Adrenal gland (tissue), 12 donors: ENCODE data around the gene PARVA. TPM values are rescaled to one million over a fixed set of nuclear protein-coding genes. Genes with fewer than 3 reads are reported as not detected.

Source experiments
- DNase-seq, 7 donors: peaks; one replicate each; pipeline ENCODE4 v3.0.0-alpha.2; 2019 to 2020
- H3K27ac ChIP-seq, 5 donors: fragments of 200-600 bp; sonication (generic) in 4 of 5; 1 replicate in 3 of 5; 2 replicates in 2 of 5; pipeline versions ENCODE4 v1.5.1 to v1.8.0; 2016 to 2020; ENCODE audit warnings: mild to moderate bottlenecking in 1 of 5
- H3K27me3 ChIP-seq: fragments of 200-600 bp; 2 replicates; pipeline ENCODE4 v1.8.0; 2021
- H3K36me3 ChIP-seq, 2 donors: fragments of 200-600 bp; replicated peaks in 1 of 2; 1 replicate in 1 of 2; 2 replicates in 1 of 2; pipeline versions ENCODE4 v1.5.1 to v1.8.0; 2018 to 2022
- H3K4me1 ChIP-seq, 2 donors: fragments of 200-600 bp; replicated peaks in 1 of 2; 1 replicate in 1 of 2; 2 replicates in 1 of 2; pipeline versions ENCODE4 v1.5.1 to v1.8.0; 2018 to 2021
- H3K4me3 ChIP-seq, 4 donors: fragments of 200-600 bp; sonication (generic) in 3 of 4; one replicate each; pipeline ENCODE4 v1.5.1; 2016 to 2018
- H3K9me3 ChIP-seq, 3 donors: fragments of 200-600 bp; sonication (generic) in 1 of 3; replicated peaks in 1 of 3; 1 replicate in 2 of 3; 2 replicates in 1 of 3; pipeline versions ENCODE4 v1.5.1 to v1.8.0; 2016 to 2021
- CTCF ChIP-seq, 6 experiments: fragments of 450-650 bp in 4 of 6; fragments of 200-600 bp in 2 of 6; sonication (generic) in 1 of 6; IDR thresholded peaks; 1 replicate in 5 of 6; 2 replicates in 1 of 6; pipeline versions ENCODE4 v1.5.1 to v1.8.0; 2016 to 2021; ENCODE audit warnings: antibody characterized with exemption in 6 of 6, mild to moderate bottlenecking in 2 of 6, moderate library complexity in 1 of 6
- POLR2A ChIP-seq, 2 donors: fragments of 450-650 bp; IDR thresholded peaks; one replicate each; pipeline ENCODE4 v1.6.1; 2017; ENCODE audit warnings: antibody characterized with exemption in 2 of 2, mild to moderate bottlenecking in 2 of 2, moderate library complexity in 1 of 2
- WGBS, 4 donors: extraction: QIAGEN DNeasy Blood & Tissue Kit in 2 of 4; methylation state at CpG; one replicate each; pipeline versions ENCODE4 v1.1.5 to v1.1.7; 2013 to 2017; 5-methylcytosine and 5-hydroxymethylcytosine counted together
- intact Hi-C, 2 donors: fragments of 100-400 bp; cut with DNase I; formaldehyde crosslinking; loops; one replicate each; pipeline versions ENCODE4 v1.14.1 to v1.15.0; 2022 to 2023
- polyA plus RNA-seq, 3 donors: library from polyadenylated mRNA; stranded (reverse); fragments of 200-250 nt in 2 of 3; fragments of 350-450 nt in 1 of 3; fragmentation: Illumina TruSeq in 1 of 3; extraction: RNeasy Lipid Tissue Mini Kit (QIAGEN cat#74804) in 1 of 3; gene quantifications; one replicate each; pipeline ENCODE4 v1.2.3, GENCODE V29; 2013 to 2014
- total RNA-seq, 9 donors: library from RNA; depleted of rRNA in 4 of 9; stranded (reverse); fragments of >200 nt in 4 of 9; fragments of 120-200 nt in 1 of 9; fragmentation: NEBNext Ultra II Directional in 1 of 9; extraction: Animal tissue kit (Norgen Biotek cat#: 25700) in 1 of 9; gene quantifications; one replicate each; pipeline versions ENCODE4 v1.1.0 to v1.2.4, GENCODE V29; 2013 to 2023
- donor health status: healthy with polysubstance abuse.
- donor health status: Bipolar disorder and iron deficiency.
- donor health status: DM: yes; HTN: yes; CAD: no.
- donor health status: DM: no; HTN: no; CAD: no.
- donor health status: DM: no; HTN: no; CAD: no.
- donor health status: DM: yes; HTN: yes; CAD: no.

The PARVA gene
- total and polyA plus RNA-seq, 12 donors: 13.0 to 58.9 (median 31.4) TPM

GRCh38 chr11:12390687-12391110 lies 13.3 kb downstream of the PARVA start:
- no peak overlapping the region for H3K4me3 ChIP-seq
- peaks cover 0 to 28% of the 10 kb centered on the region in 2 donors for H3K4me1 ChIP-seq
- DNase-seq: peak in 1 of 7 donors; percentile 16
- no peak overlapping the region for H3K27ac ChIP-seq
- no peaks in the 10 kb centered on the region for H3K27me3 ChIP-seq
- no peaks in the 10 kb centered on the region for H3K36me3 ChIP-seq
- intact Hi-C loops: no loop called here
- H3K9me3 ChIP-seq: no peaks in the 10 kb centered on the region
- TF ChIP-seq POLR2A (IDR thresholded peaks at IDR 0.05) (no peak), CTCF (IDR thresholded peaks at IDR 0.05) (no peak)

GRCh38 chr11:12392672-12393071 lies 15.3 kb downstream of the PARVA start:
- Histone ChIP-seq H3K27ac (no peak overlapping the region), H3K36me3 (no peaks in the 10 kb centered on the region), H3K27me3 (no peaks in the 10 kb centered on the region), H3K4me3 (no peak overlapping the region), H3K4me1 (peaks cover 0 to 27% of the 10 kb centered on the region in 2 donors), H3K9me3 (no peaks in the 10 kb centered on the region)
- intact Hi-C loops: no loop called here
- TF ChIP-seq POLR2A (IDR thresholded peaks at IDR 0.05): no peak
- no peak for TF ChIP-seq CTCF (IDR thresholded peaks at IDR 0.05)
- DNase-seq: no peak
- 88 to 100% (median 94%) methylated on average over 1 of the region's 1 CpG for WGBS, 4 donors

- 84 to 100% (median 99%) methylated on average over 1 of the region's 1 CpG for WGBS, 4 donors
- no peak overlapping the region for H3K4me3 ChIP-seq
- intact Hi-C loops: no loop called here
- no peak for TF ChIP-seq CTCF (IDR thresholded peaks at IDR 0.05)
- no peak for TF ChIP-seq POLR2A (IDR thresholded peaks at IDR 0.05)
- no peaks in the 10 kb centered on the region for H3K9me3 ChIP-seq
- H3K4me1 ChIP-seq: peaks cover 0 to 23% of the 10 kb centered on the region in 2 donors
- no peaks in the 10 kb centered on the region for H3K36me3 ChIP-seq
- no peak for DNase-seq
- no peak overlapping the region for H3K27ac ChIP-seq
- H3K27me3 ChIP-seq: no peaks in the 10 kb centered on the region
These were observed 16.3 kb downstream of the PARVA start for GRCh38 chr11:12393691-12394090.

GRCh38 chr11:12394601-12395000 lies 17.2 kb downstream of the PARVA start:
- intact Hi-C loops: no loop called here
- TF ChIP-seq CTCF (IDR thresholded peaks at IDR 0.05): no peak
- Histone ChIP-seq H3K36me3 (no peaks in the 10 kb centered on the region), H3K27ac (no peak overlapping the region), H3K27me3 (no peaks in the 10 kb centered on the region), H3K4me3 (no peak overlapping the region), H3K4me1 (peaks cover 0 to 22% of the 10 kb centered on the region in 2 donors), H3K9me3 (no peaks in the 10 kb centered on the region)
- DNase-seq: no peak
- WGBS, 4 donors: 92 to 96% (median 95%) methylated on average over 6 of the region's 6 CpGs
